Measurements from ENCODE around the gene GSTA2. TPM values are rescaled to one million over a fixed set of nuclear protein-coding genes. Genes with fewer than 3 reads are reported as not detected.

GSTA2 gene
- total and polyA plus RNA-seq, 7 donors: 0.04 TPM; not detected in 6

GRCh38 chr6:52739627-52740026 lies 23.6 kb downstream of the GSTA2 start:
- no peak overlapping the region for H3K27ac ChIP-seq
- WGBS, 3 donors: 72 to 85% (median 75%) methylated on average over 3 of the region's 3 CpGs
- intact Hi-C loops (cut with DNase I): no loop called here

GRCh38 chr6:52739134-52739533 lies 24.1 kb downstream of the GSTA2 start:
- Histone ChIP-seq H3K4me3 (no peak overlapping the region), H3K9me3 (no peaks in the 10 kb centered on the region), H3K36me3 (ENCODE audit: insufficient read depth in 1 of 2, low read depth in 1 of 2) (no peaks in the 10 kb centered on the region), H3K4me1 (no peaks in the 10 kb centered on the region), H3K27ac (no peak overlapping the region), H3K27me3 (ENCODE audit: insufficient read depth in 3 of 3, low read length in 2 of 3) (no peaks in the 10 kb centered on the region)
- TF ChIP-seq CTCF (IDR thresholded peaks at IDR 0.05): no peak
- DNase-seq (no peak), ATAC-seq (no peak)
- intact Hi-C loops (cut with DNase I): no loop called here
- WGBS, 3 donors: 37 to 68% (median 41%) methylated on average over 2 of the region's 2 CpGs

More at GRCh38 chr6:52739627-52740026, 23.6 kb downstream of the GSTA2 start:
- H3K4me1 ChIP-seq: no peaks in the 10 kb centered on the region
- H3K36me3 ChIP-seq (ENCODE audit: insufficient read depth in 1 of 2, low read depth in 1 of 2): no peaks in the 10 kb centered on the region
- H3K4me3 ChIP-seq: no peak overlapping the region
- TF ChIP-seq CTCF (IDR thresholded peaks at IDR 0.05): no peak
- no peak for ATAC-seq
- no peaks in the 10 kb centered on the region for H3K9me3 ChIP-seq
- H3K27me3 ChIP-seq (ENCODE audit: insufficient read depth in 3 of 3, low read length in 2 of 3): no peaks in the 10 kb centered on the region
- DNase-seq: no peak

GRCh38 chr6:52736145-52736544 lies 27.1 kb downstream of the GSTA2 start:
- Histone ChIP-seq H3K4me3 (no peak overlapping the region), H3K9me3 (no peaks in the 10 kb centered on the region), H3K4me1 (no peaks in the 10 kb centered on the region), H3K27ac (no peak overlapping the region), H3K36me3 (ENCODE audit: insufficient read depth in 1 of 2, low read depth in 1 of 2) (no peaks in the 10 kb centered on the region), H3K27me3 (ENCODE audit: insufficient read depth in 3 of 3, low read length in 2 of 3) (no peaks in the 10 kb centered on the region)
- DNase-seq: no peak
- WGBS, 3 donors: 78 to 87% (median 79%) methylated on average over 1 of the region's 1 CpG
- TF ChIP-seq CTCF (IDR thresholded peaks at IDR 0.05): no peak
- ATAC-seq: no peak
- intact Hi-C loops (cut with DNase I): no loop called here

- ATAC-seq (no peak), DNase-seq (no peak)
- Histone ChIP-seq H3K4me1 (no peaks in the 10 kb centered on the region), H3K9me3 (no peaks in the 10 kb centered on the region), H3K36me3 (ENCODE audit: insufficient read depth in 1 of 2, low read depth in 1 of 2) (no peaks in the 10 kb centered on the region), H3K27me3 (ENCODE audit: insufficient read depth in 3 of 3, low read length in 2 of 3) (no peaks in the 10 kb centered on the region), H3K27ac (no peak overlapping the region), H3K4me3 (no peak overlapping the region)
- TF ChIP-seq CTCF (IDR thresholded peaks at IDR 0.05): no peak
- intact Hi-C loops (cut with DNase I): no loop called here
- 88 to 91% (median 90%) methylated on average over 5 to 6 of the region's 6 CpGs for WGBS, 3 donors
Observed at GRCh38 chr6:52735071-52735470, 28.2 kb downstream of the GSTA2 start.

- DNase-seq: no peak
- H3K36me3 ChIP-seq (ENCODE audit: insufficient read depth in 1 of 2, low read depth in 1 of 2): no peaks in the 10 kb centered on the region
- intact Hi-C loops (cut with DNase I): no loop called here
- no peak overlapping the region for H3K4me3 ChIP-seq
- no peaks in the 10 kb centered on the region for H3K4me1 ChIP-seq
- ATAC-seq: no peak
- no peaks in the 10 kb centered on the region for H3K27me3 ChIP-seq (ENCODE audit: insufficient read depth in 3 of 3, low read length in 2 of 3)
- TF ChIP-seq CTCF (IDR thresholded peaks at IDR 0.05): no peak
- H3K9me3 ChIP-seq: no peaks in the 10 kb centered on the region
- WGBS, 3 donors: 82 to 87% (median 85%) methylated on average over 3 of the region's 3 CpGs
- no peak overlapping the region for H3K27ac ChIP-seq
Observed at GRCh38 chr6:52734072-52734471, 29.2 kb downstream of the GSTA2 start.

Data from psoas muscle (tissue), 8 donors.